ENCODE results near the gene SYNE1.

Gene SYNE1

GRCh38 chr6:152094276-152094675 lies 542.9 kb downstream of the SYNE1 start:
- Histone ChIP-seq H3K79me2 (ENCODE audit: insufficient read depth, low read length) (no peaks in the 10 kb centered on the region), H3K4me3 (ENCODE audit: insufficient read depth, low read length, poor library complexity, severe bottlenecking) (no peak overlapping the region), H3K9ac (ENCODE audit: low read length) (no peak overlapping the region), H4K20me1 (ENCODE audit: low read depth, low read length) (no peaks in the 10 kb centered on the region), H3F3A (ENCODE audit: insufficient read depth) (no peaks in the 10 kb centered on the region), H2AFZ (ENCODE audit: low read depth, low read length, severe bottlenecking) (no peak overlapping the region), H3K4me2 (ENCODE audit: low read depth, low read length, poor library complexity, severe bottlenecking) (no peak overlapping the region), H3K36me3 (ENCODE audit: low read length) (no peaks in the 10 kb centered on the region), H3K9me2 (replicated peaks; ENCODE audit: insufficient read depth, low read length) (no peaks in the 10 kb centered on the region), H3K27me3 (ENCODE audit: low read length) (no peaks in the 10 kb centered on the region), H3K9me3 (ENCODE audit: insufficient read depth, low read length) (no peaks in the 10 kb centered on the region), H3K27ac (ENCODE audit: low read depth, low read length) (no peak overlapping the region)
- TF ChIP-seq EZH2phosphoT487 (conservative IDR thresholded peaks at IDR 0.05; ENCODE audit: low read length) = no peak
- TF ChIP-seq, protein P1, sequence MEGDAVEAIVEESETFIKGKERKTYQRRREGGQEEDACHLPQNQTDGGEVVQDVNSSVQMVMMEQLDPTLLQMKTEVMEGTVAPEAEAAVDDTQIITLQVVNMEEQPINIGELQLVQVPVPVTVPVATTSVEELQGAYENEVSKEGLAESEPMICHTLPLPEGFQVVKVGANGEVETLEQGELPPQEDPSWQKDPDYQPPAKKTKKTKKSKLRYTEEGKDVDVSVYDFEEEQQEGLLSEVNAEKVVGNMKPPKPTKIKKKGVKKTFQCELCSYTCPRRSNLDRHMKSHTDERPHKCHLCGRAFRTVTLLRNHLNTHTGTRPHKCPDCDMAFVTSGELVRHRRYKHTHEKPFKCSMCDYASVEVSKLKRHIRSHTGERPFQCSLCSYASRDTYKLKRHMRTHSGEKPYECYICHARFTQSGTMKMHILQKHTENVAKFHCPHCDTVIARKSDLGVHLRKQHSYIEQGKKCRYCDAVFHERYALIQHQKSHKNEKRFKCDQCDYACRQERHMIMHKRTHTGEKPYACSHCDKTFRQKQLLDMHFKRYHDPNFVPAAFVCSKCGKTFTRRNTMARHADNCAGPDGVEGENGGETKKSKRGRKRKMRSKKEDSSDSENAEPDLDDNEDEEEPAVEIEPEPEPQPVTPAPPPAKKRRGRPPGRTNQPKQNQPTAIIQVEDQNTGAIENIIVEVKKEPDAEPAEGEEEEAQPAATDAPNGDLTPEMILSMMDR (IDR thresholded peaks at IDR 0.05; ENCODE audit: insufficient read depth, low read length, poor library complexity, severe bottlenecking) = no peak

GRCh38 chr6:152093711-152094110 lies 543.5 kb downstream of the SYNE1 start:
- H2AFZ ChIP-seq (ENCODE audit: low read depth, low read length, severe bottlenecking) = no peak overlapping the region
- H4K20me1 ChIP-seq (ENCODE audit: low read depth, low read length) = no peaks in the 10 kb centered on the region
- no peaks in the 10 kb centered on the region for H3K9me2 ChIP-seq (replicated peaks; ENCODE audit: insufficient read depth, low read length)
- TF ChIP-seq, protein P1 (IDR thresholded peaks at IDR 0.05; ENCODE audit: insufficient read depth, low read length, poor library complexity, severe bottlenecking) = no peak
- TF ChIP-seq EZH2phosphoT487 (conservative IDR thresholded peaks at IDR 0.05; ENCODE audit: low read length) = no peak
- no peaks in the 10 kb centered on the region for H3K27me3 ChIP-seq (ENCODE audit: low read length)
- no peak overlapping the region for H3K9ac ChIP-seq (ENCODE audit: low read length)
- no peak overlapping the region for H3K4me2 ChIP-seq (ENCODE audit: low read depth, low read length, poor library complexity, severe bottlenecking)
- H3F3A ChIP-seq (ENCODE audit: insufficient read depth) = no peaks in the 10 kb centered on the region
- no peaks in the 10 kb centered on the region for H3K79me2 ChIP-seq (ENCODE audit: insufficient read depth, low read length)
- H3K27ac ChIP-seq (ENCODE audit: low read depth, low read length) = no peak overlapping the region
- H3K4me3 ChIP-seq (ENCODE audit: insufficient read depth, low read length, poor library complexity, severe bottlenecking) = no peak overlapping the region
- H3K9me3 ChIP-seq (ENCODE audit: insufficient read depth, low read length) = no peaks in the 10 kb centered on the region
- H3K36me3 ChIP-seq (ENCODE audit: low read length) = no peaks in the 10 kb centered on the region

DNA sequence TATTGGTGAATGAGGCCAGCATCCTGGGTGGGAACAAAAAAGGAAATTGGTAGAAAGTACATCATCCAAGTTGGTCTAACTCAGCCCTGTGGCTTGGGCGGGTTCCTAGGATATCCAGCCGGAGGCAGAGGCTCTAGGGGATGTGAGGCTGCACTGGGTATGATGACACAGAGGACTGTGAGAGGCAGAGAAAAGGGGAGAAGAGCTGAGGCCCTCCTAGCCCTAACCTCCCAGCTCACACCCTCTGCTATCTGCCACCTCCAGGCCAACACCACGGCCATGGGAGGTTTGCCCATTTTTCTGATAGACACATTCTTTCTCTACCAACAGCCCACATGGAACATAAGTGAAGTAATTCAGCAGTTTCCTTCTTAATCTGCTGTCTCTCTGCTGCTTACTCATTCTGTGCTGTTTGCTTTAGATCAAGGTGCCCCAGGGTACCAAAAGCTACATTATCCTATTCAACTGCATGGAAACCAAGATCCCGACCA lies 545.3 kb downstream of the SYNE1 start:
- H3K27me3 ChIP-seq (ENCODE audit: low read length) = no peaks in the 10 kb centered on the region
- no peak overlapping the region for H3K4me3 ChIP-seq (ENCODE audit: insufficient read depth, low read length, poor library complexity, severe bottlenecking)
- H3K4me2 ChIP-seq (ENCODE audit: low read depth, low read length, poor library complexity, severe bottlenecking) = no peak overlapping the region
- no peaks in the 10 kb centered on the region for H3K9me2 ChIP-seq (replicated peaks; ENCODE audit: insufficient read depth, low read length)
- H3K27ac ChIP-seq (ENCODE audit: low read depth, low read length) = no peak overlapping the region
- no peaks in the 10 kb centered on the region for H3K36me3 ChIP-seq (ENCODE audit: low read length)
- no peaks in the 10 kb centered on the region for H3F3A ChIP-seq (ENCODE audit: insufficient read depth)
- H4K20me1 ChIP-seq (ENCODE audit: low read depth, low read length) = no peaks in the 10 kb centered on the region
- no peaks in the 10 kb centered on the region for H3K79me2 ChIP-seq (ENCODE audit: insufficient read depth, low read length)
- no peaks in the 10 kb centered on the region for H3K9me3 ChIP-seq (ENCODE audit: insufficient read depth, low read length)
- no peak for TF ChIP-seq EZH2phosphoT487 (conservative IDR thresholded peaks at IDR 0.05; ENCODE audit: low read length)
- TF ChIP-seq, protein P1 (IDR thresholded peaks at IDR 0.05; ENCODE audit: insufficient read depth, low read length, poor library complexity, severe bottlenecking) = no peak
- no peak overlapping the region for H2AFZ ChIP-seq (ENCODE audit: low read depth, low read length, severe bottlenecking)
- no peak overlapping the region for H3K9ac ChIP-seq (ENCODE audit: low read length)

All from SU-DHL-6 (cell line).